Measurements from ENCODE around the gene BFSP2. TPM values are rescaled to one million over a fixed set of nuclear protein-coding genes. Genes with fewer than 3 reads are reported as not detected.

Gene BFSP2
- total RNA-seq, 1 experiment from 2014 or later = 0.67 TPM

DNA sequence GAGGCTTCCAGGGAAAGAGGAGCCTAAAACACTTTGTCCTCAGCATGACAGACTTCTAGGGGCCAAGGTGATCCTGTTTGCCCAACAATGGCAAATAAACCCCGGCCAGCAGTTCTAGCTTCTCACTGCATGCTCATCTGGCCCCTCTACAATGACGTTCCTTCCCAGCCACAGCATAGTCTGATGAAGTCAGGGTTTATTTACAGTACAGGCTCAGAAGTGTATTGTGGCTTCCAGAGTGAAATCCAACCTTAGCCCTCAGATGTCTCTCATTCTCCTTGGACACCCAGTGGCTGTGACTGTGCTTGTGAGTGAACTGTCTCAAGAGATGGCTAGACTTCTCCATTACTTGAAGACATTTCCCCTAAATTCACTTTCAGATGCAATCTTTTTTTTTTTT lies 40.8 kb downstream of the BFSP2 start:
- H3K9me3 ChIP-seq (ENCODE audit: control insufficient read depth, insufficient read depth, low read depth, low read length) = no peaks in the 10 kb centered on the region
- no TSS peak for BruUV-seq (replicated peaks)
- ATAC-seq = no peak
- ChIA-PET POLR2A (no interaction called here), CTCF (no interaction called here)
- H3K27ac ChIP-seq (ENCODE audit: low read length) = peak overlapping the region; percentile 92; the same call in 1 of the 2 replicates
- no peak overlapping the region for H3K4me3 ChIP-seq (ENCODE audit: low read depth in 2 of 2, low read length in 2 of 2)
- H3K27me3 ChIP-seq (ENCODE audit: control insufficient read depth, insufficient read depth, low read length) = no peaks in the 10 kb centered on the region
- H3K4me1 ChIP-seq (ENCODE audit: control insufficient read depth, insufficient read depth, low read length) = peaks cover 34% of the 10 kb centered on the region
- no peak for DNase-seq (ENCODE audit: low read depth, low spot score)
- no peak for TF ChIP-seq SIN3A (IDR thresholded peaks at IDR 0.05; ENCODE audit: borderline replicate concordance, insufficient read depth, low read depth, low read length)
- TF ChIP-seq POLR2AphosphoS5 (IDR thresholded peaks at IDR 0.05; ENCODE audit: low read depth, low read length) = no peak
- TF ChIP-seq REST (IDR thresholded peaks at IDR 0.05; ENCODE audit: insufficient read depth in 1 of 2, low read depth in 2 of 2, low read length in 1 of 2) = no peak
- no peak for TF ChIP-seq TCF7L2 (IDR thresholded peaks at IDR 0.05; ENCODE audit: low read depth, low read length)
- no peak for TF ChIP-seq CTCF (IDR thresholded peaks at IDR 0.05)
- intact Hi-C loops (cut with micrococcal nuclease; ENCODE audit: unreplicated experiment) (no loop called here), in situ Hi-C loops (cut with HindIII; ENCODE audit: low pct_unique_long_range_greater_than_20kb, low sequenced_read_pairs) (no loop called here)
- no peaks in the 10 kb centered on the region for H3K36me3 ChIP-seq (ENCODE audit: control insufficient read depth, insufficient read depth, low read length)

- no peak for TF ChIP-seq TCF7L2 (IDR thresholded peaks at IDR 0.05; ENCODE audit: low read depth, low read length)
- TF ChIP-seq REST (IDR thresholded peaks at IDR 0.05; ENCODE audit: insufficient read depth in 1 of 2, low read depth in 2 of 2, low read length in 1 of 2) = no peak
- no peak for TF ChIP-seq SIN3A (IDR thresholded peaks at IDR 0.05; ENCODE audit: borderline replicate concordance, insufficient read depth, low read depth, low read length)
- TF ChIP-seq CTCF (IDR thresholded peaks at IDR 0.05) = no peak
- TF ChIP-seq POLR2AphosphoS5 (IDR thresholded peaks at IDR 0.05; ENCODE audit: low read depth, low read length) = no peak
- Histone ChIP-seq H3K36me3 (ENCODE audit: control insufficient read depth, insufficient read depth, low read length) (no peaks in the 10 kb centered on the region), H3K4me3 (ENCODE audit: low read depth in 2 of 2, low read length in 2 of 2) (0 out of 4 replicates have a peak overlapping the region, but pooled peaks of 1 of the 2 experiments have one; percentile 0), H3K4me1 (ENCODE audit: control insufficient read depth, insufficient read depth, low read length) (peaks cover 37% of the 10 kb centered on the region), H3K9me3 (ENCODE audit: control insufficient read depth, insufficient read depth, low read depth, low read length) (no peaks in the 10 kb centered on the region), H3K27me3 (ENCODE audit: control insufficient read depth, insufficient read depth, low read length) (no peaks in the 10 kb centered on the region), H3K27ac (ENCODE audit: low read length) (peak overlapping the region; percentile 92)
- in situ Hi-C loops (cut with HindIII; ENCODE audit: low pct_unique_long_range_greater_than_20kb, low sequenced_read_pairs) = no loop called here
- intact Hi-C loops (cut with micrococcal nuclease; ENCODE audit: unreplicated experiment) = no loop called here
- ChIA-PET CTCF (no interaction called here), POLR2A (interaction anchor here (0.6 kb wide), 1 partner anchor 127 kb away, joined by 14 read pairs; no protein-coding TSS in a partner anchor)
- DNase-seq (ENCODE audit: low read depth, low spot score) = no peak
- BruUV-seq (replicated peaks) = no TSS peak
- ATAC-seq = no peak
Measured at GRCh38 chr3:133441867-133442270, 42.0 kb downstream of the BFSP2 start.

All from Panc1 (cell line).